SU-DHL-6 (cell line): ENCODE results near the gene PANX2.
A peak's percentile ranks its signal among the peaks of the same experiment; 100 is the strongest.

Experiments
- H2AFZ ChIP-seq: fragments of 200-600 bp; sonication (generic); 2 replicates; pipeline ENCODE4 v1.6.1; 2014; ENCODE audit warnings: low read depth, mild to moderate bottlenecking, moderate library complexity, mixed read lengths, antibody characterized with exemption, low read length; ENCODE audit not compliant: severe bottlenecking
- H3F3A ChIP-seq: fragments of 200-600 bp; shearing (Covaris generic); 2 replicates; pipeline ENCODE4 v1.6.0; 2016; ENCODE audit warnings: antibody characterized with exemption, mild to moderate bottlenecking; ENCODE audit not compliant: insufficient read depth
- H3K27ac ChIP-seq: fragments of 200-600 bp; sonication (generic); 2 replicates; pipeline ENCODE4 v1.5.1; 2016; ENCODE audit warnings: low read depth, mild to moderate bottlenecking, low read length, moderate library complexity, mixed read lengths
- H3K27me3 ChIP-seq: fragments of 200-600 bp; sonication (generic), shearing (Covaris generic); 2 replicates; pipeline ENCODE4 v1.6.0; 2014; ENCODE audit warnings: mild to moderate bottlenecking, low read length
- H3K36me3 ChIP-seq: fragments of 200-600 bp; sonication (generic); 2 replicates; pipeline ENCODE4 v1.6.1; 2014; ENCODE audit warnings: mild to moderate bottlenecking, low read length, mixed read lengths
- H3K4me2 ChIP-seq: fragments of 300-600, 200-600 bp; shearing (Covaris generic), sonication (generic); 2 replicates; pipeline ENCODE4 v1.6.0; 2014; ENCODE audit warnings: low read length, low read depth, mild to moderate bottlenecking; ENCODE audit not compliant: poor library complexity, severe bottlenecking
- H3K4me3 ChIP-seq: fragments of 200-600 bp; sonication (generic); 2 replicates; pipeline ENCODE4 v1.5.1; 2014; ENCODE audit warnings: antibody characterized with exemption, low read length, mild to moderate bottlenecking, mixed read lengths; ENCODE audit not compliant: insufficient read depth, poor library complexity, severe bottlenecking
- H3K79me2 ChIP-seq: fragments of 200-600 bp; sonication (generic); 2 replicates; pipeline ENCODE4 v1.6.1; 2014; ENCODE audit warnings: mild to moderate bottlenecking, low read length, moderate library complexity; ENCODE audit not compliant: insufficient read depth
- H3K9ac ChIP-seq: fragments of 200-600 bp; sonication (generic); 2 replicates; pipeline ENCODE4 v1.7.0; 2014; ENCODE audit warnings: mild to moderate bottlenecking, low read length
- H3K9me2 ChIP-seq: fragments of 200-600 bp; sonication (generic); replicated peaks from 2 replicates; pipeline ENCODE4 v1.6.1; 2014; ENCODE audit warnings: low read length; ENCODE audit not compliant: insufficient read depth
- H3K9me3 ChIP-seq: fragments of 200-600 bp; sonication (generic); 2 replicates; pipeline ENCODE4 v1.6.1; 2014; ENCODE audit warnings: low read length, mixed read lengths; ENCODE audit not compliant: insufficient read depth
- H4K20me1 ChIP-seq: fragments of 200-600 bp; sonication (generic); 2 replicates; pipeline ENCODE4 v1.6.1; 2014; ENCODE audit warnings: low read depth, mild to moderate bottlenecking, antibody characterized with exemption, low read length, moderate library complexity, mixed read lengths
- EZH2phosphoT487 ChIP-seq: fragments of 200-600 bp; sonication (generic), shearing (Covaris generic); conservative IDR thresholded peaks from 2 replicates; pipeline ENCODE4 v1.6.1; 2018; ENCODE audit warnings: mild to moderate bottlenecking, antibody characterized with exemption, low read length, moderate library complexity, mixed read lengths
- TF ChIP-seq, protein P1 (sequence below): fragments of 200-600 bp; sonication (generic); IDR thresholded peaks from one replicate; pipeline ENCODE4 v1.5.1; 2017; ENCODE audit warnings: antibody characterized with exemption, mild to moderate bottlenecking, low read length, moderate library complexity; ENCODE audit not compliant: insufficient read depth, poor library complexity, severe bottlenecking

Gene PANX2

DNA sequence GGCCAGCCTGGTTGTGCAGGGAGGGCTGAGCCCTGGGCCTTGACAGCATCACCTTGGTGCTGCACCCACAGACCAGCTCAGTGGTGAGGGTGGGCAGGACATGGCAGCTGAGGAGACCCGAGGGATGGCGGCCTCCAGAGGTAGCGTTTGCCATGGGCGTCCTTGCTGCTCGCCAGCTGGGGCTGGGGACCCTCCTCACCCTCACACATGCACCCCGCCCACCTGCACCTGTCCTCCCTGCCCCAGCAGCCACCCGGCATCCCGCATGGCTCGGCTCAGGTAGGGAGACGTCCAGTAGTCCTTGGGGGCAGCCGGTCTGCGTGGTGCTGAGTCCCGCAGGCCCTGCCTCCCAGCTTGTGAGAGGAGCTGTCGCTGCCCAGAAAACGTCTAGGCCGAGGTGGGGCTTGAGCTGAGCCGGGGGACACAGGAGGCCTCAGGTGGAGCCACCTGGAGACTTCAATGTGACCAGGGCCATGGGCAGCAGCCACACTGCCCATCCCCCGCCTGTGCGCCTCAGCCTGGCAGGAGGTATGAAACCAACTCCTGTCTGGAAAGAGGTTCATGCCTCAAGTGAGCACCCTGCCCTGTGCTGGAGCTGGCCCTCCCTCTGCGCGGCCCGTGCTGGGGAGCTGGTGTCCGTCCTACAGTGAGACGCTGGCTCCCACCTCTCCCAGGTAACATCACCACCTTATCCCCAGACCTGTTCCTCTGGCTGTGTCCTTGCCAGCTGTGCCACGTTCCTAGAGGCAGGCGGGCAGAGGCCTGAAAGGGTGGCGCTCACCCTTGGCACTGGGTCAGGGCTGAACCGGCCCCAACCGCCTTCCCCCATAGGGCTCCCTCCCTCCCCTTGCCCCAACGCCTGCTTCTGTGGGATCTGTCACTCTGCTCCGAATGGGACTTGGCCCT lies 11.9 kb downstream of the PANX2 start:
- Histone ChIP-seq H3F3A (peaks cover 9% of the 10 kb centered on the region), H3K9ac (no peak overlapping the region), H3K27ac (no peak overlapping the region), H3K79me2 (peaks cover 14% of the 10 kb centered on the region), H2AFZ (no peak overlapping the region), H3K4me3 (no peak overlapping the region), H3K9me2 (no peaks in the 10 kb centered on the region), H4K20me1 (no peaks in the 10 kb centered on the region), H3K36me3 (no peaks in the 10 kb centered on the region), H3K9me3 (no peaks in the 10 kb centered on the region), H3K4me2 (no peak overlapping the region), H3K27me3 (no peaks in the 10 kb centered on the region)
- TF ChIP-seq, protein P1, sequence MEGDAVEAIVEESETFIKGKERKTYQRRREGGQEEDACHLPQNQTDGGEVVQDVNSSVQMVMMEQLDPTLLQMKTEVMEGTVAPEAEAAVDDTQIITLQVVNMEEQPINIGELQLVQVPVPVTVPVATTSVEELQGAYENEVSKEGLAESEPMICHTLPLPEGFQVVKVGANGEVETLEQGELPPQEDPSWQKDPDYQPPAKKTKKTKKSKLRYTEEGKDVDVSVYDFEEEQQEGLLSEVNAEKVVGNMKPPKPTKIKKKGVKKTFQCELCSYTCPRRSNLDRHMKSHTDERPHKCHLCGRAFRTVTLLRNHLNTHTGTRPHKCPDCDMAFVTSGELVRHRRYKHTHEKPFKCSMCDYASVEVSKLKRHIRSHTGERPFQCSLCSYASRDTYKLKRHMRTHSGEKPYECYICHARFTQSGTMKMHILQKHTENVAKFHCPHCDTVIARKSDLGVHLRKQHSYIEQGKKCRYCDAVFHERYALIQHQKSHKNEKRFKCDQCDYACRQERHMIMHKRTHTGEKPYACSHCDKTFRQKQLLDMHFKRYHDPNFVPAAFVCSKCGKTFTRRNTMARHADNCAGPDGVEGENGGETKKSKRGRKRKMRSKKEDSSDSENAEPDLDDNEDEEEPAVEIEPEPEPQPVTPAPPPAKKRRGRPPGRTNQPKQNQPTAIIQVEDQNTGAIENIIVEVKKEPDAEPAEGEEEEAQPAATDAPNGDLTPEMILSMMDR = no peak
- TF ChIP-seq EZH2phosphoT487 = no peak

DNA sequence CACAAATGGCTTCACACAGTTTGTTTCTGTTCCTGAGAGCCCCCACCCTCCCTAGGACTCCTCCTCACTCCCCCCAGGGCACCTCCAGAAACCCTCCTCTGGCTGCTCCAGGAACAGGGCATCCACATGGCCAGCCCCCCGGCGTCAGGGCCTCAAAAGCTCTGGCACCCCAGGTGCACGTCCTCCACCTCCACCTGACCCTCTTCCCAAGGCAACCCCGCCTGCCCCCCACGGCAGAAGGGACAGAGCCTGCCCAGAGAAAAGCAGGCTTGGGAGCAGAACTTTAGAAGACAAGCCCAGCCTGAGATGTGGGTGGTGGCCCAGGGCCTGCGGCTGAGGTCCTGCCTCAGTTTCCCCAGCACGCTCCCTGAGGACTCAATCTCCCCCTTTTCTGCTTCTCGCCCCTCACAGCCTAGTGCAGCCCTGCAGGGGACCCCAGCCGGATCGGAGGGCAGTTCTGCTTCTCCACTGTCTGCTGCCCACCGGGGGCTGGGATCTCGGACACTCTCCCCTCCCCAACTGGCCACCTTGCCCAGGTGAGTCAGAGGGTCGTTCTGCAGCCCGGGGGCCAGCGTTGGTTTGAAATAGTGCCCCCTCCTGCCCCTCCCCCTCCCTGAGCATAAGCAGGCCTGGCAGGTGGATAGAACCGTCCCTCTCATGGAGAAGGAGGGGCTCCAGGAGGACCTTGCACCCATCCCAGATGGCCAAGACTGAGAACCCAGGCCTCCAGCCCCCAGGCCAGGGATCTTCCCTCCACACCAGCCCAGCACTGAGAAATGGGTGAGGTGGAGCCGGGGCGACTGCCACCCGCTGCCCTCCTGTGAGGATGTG lies 12.8 kb downstream of the PANX2 start:
- H4K20me1 ChIP-seq = no peaks in the 10 kb centered on the region
- H3K4me3 ChIP-seq = no peak overlapping the region
- peaks cover 15% of the 10 kb centered on the region for H3F3A ChIP-seq
- no peaks in the 10 kb centered on the region for H3K9me3 ChIP-seq
- H3K79me2 ChIP-seq = peaks cover 18% of the 10 kb centered on the region
- no peak overlapping the region for H3K27ac ChIP-seq
- H3K27me3 ChIP-seq = no peaks in the 10 kb centered on the region
- H3K4me2 ChIP-seq = no peak overlapping the region
- no peaks in the 10 kb centered on the region for H3K36me3 ChIP-seq
- TF ChIP-seq, protein P1 = no peak
- no peak for TF ChIP-seq EZH2phosphoT487
- no peak overlapping the region for H3K9ac ChIP-seq
- no peak overlapping the region for H2AFZ ChIP-seq
- no peaks in the 10 kb centered on the region for H3K9me2 ChIP-seq

DNA sequence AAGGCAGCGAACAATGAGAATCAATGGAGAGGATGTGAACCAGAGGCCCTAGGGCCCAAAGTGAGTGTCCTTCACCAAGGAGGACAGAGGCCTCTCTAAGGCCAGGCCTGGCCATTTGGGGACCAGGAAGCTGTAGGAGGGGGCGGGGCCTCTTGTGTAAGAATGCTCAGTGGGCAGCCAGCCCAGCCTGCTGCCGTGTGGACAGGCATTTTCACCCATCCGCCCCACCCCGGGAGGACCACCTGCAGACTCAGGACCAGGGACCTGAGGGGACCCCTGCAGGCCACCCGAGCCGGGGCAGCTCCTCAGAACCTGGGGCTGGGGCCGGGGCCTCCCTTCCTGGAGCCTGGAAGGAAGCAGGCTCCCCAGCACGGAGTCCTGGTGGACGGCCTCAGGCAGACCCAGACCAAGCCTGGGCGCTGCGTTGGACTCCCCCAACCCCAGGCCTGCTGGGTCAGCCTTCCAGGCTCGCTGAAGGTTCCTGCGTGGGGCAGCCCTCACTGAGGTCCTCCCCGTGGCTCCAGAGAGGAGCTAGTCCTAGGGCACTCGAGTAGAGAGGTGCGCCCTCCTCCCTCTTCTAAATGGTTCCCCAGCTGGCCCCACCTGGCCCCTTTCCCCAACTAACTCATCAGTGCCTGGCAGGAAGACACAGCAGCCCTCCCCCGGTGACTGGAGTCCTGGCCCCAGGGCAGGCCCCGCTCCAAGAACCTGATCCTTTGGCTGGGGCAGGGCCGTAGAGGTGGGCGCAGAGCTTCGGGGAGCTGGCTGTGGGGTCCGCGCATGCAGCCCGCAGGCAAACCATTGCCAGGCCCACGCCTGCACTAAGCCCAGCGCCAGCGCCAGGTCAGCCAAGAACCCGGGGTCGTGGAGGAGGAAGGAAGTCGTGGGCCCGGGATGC lies 13.7 kb downstream of the PANX2 start:
- no peaks in the 10 kb centered on the region for H3K9me2 ChIP-seq
- H3K4me3 ChIP-seq = peak overlapping the region; percentile 58
- H3K27me3 ChIP-seq = no peaks in the 10 kb centered on the region
- H3K27ac ChIP-seq = no peak overlapping the region
- H3K36me3 ChIP-seq = no peaks in the 10 kb centered on the region
- no peak overlapping the region for H2AFZ ChIP-seq
- no peaks in the 10 kb centered on the region for H4K20me1 ChIP-seq
- peaks cover 24% of the 10 kb centered on the region for H3F3A ChIP-seq
- no peaks in the 10 kb centered on the region for H3K9me3 ChIP-seq
- H3K9ac ChIP-seq = peak overlapping the region; percentile 66; the same call in 1 of the 2 replicates
- TF ChIP-seq, protein P1 = no peak
- no peak for TF ChIP-seq EZH2phosphoT487
- peaks cover 24% of the 10 kb centered on the region for H3K79me2 ChIP-seq
- peak overlapping the region; percentile 90 for H3K4me2 ChIP-seq
